SIG-M5 treated with dmso at 0.1 percent for 504 hours (cell line): ENCODE results near the gene SAMM50.

Experiments
- DNase-seq: peaks from one replicate; lab custom pipeline; 2025; ENCODE audit not compliant: unreplicated experiment; lab: John Stamatoyannopoulos, UW

SAMM50 gene

GRCh38 chr22:44026630-44027511 is 71.6 kb downstream of the SAMM50 start:
- peak; percentile 89 for DNase-seq

GRCh38 chr22:44028091-44028490 is 72.8 kb downstream of the SAMM50 start:
- no peak for DNase-seq

DNA sequence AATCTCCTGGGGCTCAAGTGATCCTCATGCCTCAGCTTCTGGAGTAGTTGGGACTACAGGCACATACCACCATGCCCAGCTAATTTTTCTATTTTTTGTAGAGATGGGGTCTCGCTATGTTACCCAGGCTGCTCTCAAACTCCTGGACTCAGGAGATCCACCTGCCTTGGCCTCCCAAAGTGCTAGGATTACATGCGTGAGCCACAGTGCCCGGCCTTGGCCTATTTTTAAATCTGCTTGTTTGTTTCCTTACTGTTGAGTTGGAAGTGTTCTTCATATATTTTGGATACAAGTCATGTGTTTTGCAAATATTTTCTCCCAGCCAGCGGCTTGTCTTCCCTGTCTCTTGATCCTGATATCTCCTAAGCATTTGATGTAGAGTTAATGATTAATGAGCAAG is 73.8 kb downstream of the SAMM50 start:
- no peak for DNase-seq

GRCh38 chr22:44030051-44030701 is 74.9 kb downstream of the SAMM50 start:
- no peak for DNase-seq

DNA sequence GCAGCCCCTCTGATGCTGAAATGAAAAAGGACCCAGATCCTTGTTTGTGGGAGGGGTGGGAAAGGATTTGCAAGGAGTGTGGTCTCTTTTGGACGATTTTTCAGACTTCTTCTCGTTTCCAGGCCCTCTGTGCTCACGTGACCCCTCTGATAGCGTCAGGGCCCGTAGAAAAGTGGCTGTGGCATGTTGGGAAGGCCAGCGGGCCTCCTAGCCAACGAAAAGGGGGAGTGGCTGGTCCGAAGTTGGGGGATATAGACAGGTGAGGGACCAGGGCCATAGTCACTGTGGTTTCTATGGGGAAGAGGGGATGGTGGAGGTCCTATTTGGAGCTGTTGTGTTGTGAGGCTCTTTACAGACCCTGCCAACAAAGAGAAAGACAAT is 75.5 kb downstream of the SAMM50 start:
- no peak for DNase-seq

- no peak for DNase-seq
Measured at GRCh38 chr22:44031158-44031952, 76.1 kb downstream of the SAMM50 start.

DNA sequence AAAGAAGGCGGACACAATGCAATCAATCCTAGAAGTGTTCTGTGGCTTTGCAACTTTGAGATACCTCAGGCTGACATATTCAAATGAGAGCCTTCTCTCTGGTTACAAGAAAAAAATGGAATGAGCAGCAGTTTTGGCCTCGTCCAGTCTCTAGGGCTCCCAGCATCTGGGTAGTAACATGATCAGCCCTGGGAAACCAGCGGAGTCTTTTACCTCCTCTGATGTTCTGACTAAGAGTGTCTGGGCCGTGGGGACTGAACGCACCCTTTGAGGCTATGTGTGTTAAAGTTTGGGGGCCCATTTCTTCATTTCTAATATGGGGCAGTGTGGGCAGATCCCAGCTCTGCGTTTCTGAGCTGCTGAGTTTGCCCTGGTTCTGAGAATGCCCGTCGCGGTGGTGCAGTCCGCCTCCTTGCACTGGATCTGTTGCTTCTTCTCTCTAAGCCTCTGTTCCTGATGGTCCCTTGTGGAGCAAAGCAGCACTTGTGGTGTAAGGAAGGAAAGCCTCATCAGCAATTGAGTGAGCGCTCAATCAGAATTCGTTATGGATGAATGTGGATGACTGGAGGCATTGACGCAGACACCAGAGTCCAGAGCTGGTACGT is 77.0 kb downstream of the SAMM50 start:
- no peak for DNase-seq

- DNase-seq, result no peak
Measured at GRCh38 chr22:44033287-44033686, 78.0 kb downstream of the SAMM50 start.

DNA sequence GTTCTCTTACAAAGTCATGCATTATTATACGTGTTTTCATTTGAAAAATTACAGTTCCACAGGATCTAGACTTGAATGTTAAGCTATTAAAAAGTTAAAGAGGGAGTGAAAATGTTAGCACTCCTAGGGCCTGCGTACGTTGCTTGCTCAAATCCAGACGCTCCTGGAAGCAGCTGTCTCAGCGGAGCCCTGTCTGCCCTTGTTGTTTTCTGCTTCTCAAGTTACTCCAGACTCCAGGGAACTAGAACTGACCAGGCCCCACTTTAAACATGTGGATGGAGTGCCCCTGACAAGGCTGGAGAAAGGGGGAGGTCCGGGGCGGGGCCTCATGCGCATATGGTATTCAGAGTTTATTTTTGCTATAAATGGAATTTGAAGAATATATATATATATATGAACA is 78.5 kb downstream of the SAMM50 start:
- DNase-seq, result no peak

DNA sequence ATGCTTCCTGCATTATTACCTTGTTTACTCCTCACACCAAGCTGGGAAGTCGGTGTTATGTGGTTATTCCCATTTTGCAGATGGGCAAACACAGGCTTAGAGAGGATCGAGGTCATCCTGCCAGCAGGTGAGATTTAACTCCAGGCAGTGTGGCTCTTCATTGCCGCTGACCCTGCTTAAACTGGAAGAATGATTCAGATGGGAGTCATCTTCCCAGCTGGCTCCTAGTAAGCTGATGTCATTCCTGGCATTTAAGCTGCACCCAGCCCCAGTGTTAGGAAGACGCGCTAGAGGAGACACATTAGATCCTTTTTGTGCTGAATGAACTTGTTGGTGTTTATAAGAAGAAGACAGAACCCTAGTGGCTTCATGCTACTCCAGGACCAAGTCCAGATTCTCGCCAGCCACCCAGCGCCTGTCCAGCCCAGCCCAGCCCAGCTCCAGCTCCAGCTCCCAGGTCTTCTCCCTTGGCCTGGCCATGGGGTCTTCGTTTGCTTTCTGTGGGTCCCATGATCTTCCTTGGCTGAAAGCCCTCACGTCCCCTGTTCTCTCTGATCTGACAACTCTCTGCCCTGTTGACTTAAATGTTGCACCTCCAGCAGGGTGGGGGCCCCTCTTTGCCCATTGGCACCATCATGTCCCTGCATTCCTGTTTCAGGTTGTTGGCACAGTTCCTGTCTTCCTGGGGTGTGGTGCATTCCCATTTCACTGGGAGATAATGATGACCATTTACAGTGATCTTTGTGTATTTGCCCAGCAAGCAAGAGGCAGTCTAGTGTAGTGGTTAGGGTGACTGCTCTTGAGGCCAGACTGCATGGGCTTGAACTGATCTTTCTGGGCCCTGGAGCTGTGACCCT is 82.5 kb downstream of the SAMM50 start:
- DNase-seq, result no peak

- no peak for DNase-seq
Measured at GRCh38 chr22:44039566-44040171, 84.4 kb downstream of the SAMM50 start.

- no peak for DNase-seq
Measured at GRCh38 chr22:44042249-44043218, 87.3 kb downstream of the SAMM50 start.

DNA sequence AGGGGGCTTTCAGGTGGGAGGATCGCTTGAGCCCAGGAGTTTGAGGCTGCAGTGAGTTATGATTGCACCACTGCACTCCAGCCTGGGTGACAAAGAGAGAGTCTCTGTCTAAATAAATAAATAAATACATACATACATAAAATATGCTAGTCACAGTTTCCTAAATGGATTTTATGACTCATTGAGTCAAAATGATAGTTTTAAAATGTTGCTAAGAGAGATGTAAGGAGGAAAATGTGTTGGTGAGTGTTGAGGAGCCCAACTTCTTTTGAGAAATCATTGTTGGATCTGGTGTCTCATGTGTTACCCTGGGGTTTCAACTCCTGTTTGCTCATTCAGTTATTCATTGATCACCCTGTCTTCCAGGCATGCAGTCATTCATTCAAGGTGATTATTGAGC is 89.9 kb downstream of the SAMM50 start:
- DNase-seq, result no peak
